TTC549 (cell line): Measurements from ENCODE around the gene NLE1.
"Not testable (repeated sequence)": the region's sequence is repeated elsewhere in the genome, so short reads cannot be mapped to it uniquely, and the experiment has no call there.

Experiments used
- FAIRE-seq: peaks from 2 replicates; lab custom pipeline; 2012; peaks lifted over from hg19 to GRCh38; lab: Jason Lieb, UNC

Gene NLE1

DNA sequence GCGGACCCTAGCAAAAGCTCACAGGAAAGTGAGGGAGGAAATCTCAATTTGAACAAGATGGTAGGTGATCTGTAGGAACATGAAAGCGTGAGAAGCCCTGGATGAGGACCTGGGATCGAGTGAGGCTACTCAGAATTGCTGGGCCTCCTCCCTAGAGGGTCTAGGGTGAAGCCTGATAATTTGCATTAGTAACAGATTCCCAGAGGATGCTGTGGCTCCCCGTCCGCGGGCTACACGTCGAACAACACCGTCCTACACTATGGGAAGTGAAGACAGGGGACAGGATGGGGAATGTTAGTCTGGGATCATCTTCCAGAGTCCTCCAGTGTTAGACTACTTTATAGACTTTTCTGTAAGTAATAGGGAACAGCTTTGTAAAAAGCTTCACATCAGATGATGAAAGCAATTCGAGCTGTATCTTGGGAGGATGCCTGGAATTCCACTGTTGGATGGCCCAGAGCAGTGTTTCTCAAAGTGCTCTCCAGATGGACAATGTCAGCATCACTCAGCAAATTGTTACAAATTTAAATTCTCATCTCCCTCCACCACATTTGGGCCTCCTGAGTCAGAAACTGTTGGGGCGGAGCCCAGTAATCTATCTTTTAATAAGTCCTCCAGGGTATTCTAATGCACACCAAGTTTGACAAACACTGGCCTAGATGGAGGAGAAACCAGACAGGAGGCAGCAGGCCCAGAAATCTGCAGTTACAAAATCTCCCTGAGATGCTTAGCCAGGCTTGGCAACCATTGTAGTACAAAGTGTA is 14.2 kb downstream of the NLE1 start:
- FAIRE-seq = no peak

DNA sequence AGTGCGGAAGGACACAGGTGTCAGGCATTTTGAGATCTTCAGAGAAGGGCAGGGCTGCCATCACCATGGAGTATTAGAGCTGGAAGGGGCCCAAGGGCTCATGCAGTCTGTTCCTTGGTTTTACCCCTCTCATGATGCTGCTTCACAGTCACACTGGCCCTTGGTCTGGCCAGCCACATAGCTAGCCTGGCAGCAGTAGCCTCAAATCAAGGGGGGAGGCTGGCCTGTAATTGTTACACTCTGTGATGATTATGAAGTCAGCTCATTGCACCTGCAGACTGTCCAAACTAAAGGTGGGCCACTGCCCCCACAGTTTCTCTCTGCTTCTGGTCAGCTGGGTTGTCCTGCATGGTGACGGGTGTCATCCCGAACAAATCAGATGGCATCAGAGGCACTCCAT is 20.8 kb downstream of the NLE1 start, which contains the start of gene FNDC8:
TSS of gene FNDC8 (plus strand) at position 301 of the 400 bp plus-strand sequence. CDS start at position 380, 79 bp downstream.
- no peak for FAIRE-seq

DNA sequence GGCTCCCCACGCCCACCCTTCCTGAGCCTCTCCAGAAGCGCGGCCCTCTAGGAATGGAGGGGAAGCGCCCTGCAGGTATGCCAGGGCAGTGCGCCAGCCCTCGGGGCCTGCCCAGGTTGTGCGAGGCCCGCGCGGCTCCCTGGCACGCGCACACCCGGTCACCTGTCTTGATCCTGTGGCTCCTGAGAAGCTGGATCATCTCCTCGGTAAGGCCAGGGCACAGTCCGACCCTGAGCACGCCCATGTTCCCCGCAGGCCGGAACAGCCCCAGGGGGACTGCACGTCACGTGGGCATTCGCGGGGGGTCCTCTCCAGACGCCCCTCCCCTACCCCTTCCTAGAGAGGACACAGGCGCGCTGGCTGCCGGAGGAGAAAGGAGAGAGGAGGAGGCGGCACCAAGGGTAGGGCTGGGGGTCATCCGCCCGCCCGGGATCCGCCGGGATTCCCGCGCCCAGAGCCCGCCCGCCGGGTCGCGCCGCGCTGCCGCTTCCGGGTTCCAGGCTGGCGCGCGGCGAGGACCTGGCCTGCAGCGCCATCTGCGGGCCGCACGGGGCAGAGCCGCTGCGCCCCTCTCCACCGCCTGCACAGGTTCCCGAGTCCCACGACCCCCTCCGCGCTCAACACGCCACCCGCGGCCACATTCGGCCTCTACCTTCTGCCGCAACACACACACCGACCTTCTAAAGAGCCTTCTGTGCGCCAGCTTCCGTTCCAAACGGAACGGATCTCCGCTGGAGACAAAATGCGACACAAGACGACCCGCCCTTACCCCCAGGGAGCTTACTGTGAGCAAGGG is 22.5 kb downstream of the NLE1 start, which contains the start of gene RAD51D:
TSS of gene RAD51D (minus strand) at position 491 of the 796 bp plus-strand sequence. CDS start at position 244, 247 bp downstream.
- FAIRE-seq = no peak

DNA sequence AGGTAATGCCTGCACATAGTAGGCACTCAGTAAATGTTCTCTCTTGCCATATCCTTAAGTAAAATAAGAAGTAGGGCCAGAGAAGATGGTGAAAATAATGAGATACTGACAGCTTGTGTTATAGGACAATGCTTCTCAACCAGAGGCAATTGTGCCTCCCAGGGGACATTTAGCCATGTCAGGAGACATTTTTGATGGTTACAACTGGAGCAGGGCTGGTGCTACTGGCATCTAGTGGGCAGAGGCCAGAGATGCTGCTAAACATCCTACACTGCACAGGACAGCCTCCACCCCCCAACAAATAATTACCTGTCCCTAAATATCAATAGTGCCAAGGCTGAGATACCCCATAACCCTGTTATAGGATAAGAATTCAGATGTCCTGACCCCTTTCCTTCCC is 24.1 kb downstream of the NLE1 start:
- FAIRE-seq = no peak

DNA sequence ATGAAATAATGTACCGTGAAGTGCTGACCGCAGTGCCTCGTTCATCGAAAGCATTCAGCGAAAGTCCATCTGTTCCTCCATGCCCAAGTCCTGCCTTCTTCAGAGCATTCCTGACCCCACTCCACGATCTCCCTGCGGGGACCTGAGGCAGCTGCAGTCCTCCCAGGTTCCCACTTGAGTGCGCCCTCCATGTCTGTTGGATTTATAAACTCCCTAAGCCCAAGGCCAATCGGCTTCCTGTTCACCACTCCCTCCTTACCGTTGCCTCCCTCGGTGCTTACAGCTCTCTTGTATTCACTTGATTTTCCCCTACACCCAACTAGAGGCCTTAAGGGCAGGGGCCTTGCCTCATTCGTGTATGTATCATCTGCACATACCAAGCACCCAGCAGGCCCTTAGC is 25.3 kb downstream of the NLE1 start:
- no peak for FAIRE-seq

DNA sequence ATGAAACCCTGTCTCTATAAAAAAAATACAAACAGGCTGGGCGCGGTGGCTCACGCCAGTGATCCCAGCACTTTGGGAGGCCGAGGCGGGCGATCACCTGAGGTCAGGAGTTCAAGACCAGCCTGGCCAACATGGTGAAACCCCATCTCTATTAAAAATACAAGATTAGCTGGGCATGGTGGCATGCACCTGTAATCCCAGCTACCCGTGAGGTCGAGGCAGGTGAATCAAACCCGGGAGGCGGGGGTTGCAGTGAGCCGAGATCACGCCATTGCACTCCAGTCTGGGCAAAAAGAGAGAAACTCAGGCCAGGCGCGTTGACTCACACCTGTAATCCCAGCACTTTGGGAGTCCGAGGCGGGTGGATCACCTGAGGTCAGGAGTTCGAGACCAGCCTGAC is 31.3 kb downstream of the NLE1 start:
- FAIRE-seq = not testable (repeated sequence)

DNA sequence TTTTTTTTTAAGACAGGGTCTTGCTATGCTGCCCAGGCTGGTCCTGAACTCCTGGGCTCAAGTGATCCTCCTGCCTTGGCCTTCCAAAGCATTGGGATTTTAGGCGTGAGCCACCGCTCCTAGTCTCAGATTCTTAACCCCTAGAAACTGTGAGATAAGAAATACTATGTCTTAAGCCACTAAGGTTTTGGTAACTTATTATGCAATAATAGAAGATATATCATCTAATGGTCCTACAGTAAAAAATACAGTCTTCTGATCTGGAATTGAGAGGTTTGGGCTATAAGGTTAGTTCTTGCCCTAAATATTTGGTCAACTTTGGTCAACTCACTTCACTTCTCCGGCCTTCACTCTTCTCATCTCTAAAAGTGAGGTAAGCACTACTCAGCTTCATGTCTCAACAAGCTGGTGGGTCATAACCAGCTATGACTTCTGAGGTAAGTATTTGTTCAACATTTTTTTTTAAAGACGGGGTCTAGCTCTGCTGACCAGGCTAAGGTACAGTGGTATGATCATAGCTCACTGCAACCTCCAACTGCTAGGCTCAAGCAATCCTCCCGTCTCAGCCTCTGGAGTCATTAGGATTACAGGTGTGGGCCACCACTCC is 37.2 kb downstream of the NLE1 start:
- no peak for FAIRE-seq

DNA sequence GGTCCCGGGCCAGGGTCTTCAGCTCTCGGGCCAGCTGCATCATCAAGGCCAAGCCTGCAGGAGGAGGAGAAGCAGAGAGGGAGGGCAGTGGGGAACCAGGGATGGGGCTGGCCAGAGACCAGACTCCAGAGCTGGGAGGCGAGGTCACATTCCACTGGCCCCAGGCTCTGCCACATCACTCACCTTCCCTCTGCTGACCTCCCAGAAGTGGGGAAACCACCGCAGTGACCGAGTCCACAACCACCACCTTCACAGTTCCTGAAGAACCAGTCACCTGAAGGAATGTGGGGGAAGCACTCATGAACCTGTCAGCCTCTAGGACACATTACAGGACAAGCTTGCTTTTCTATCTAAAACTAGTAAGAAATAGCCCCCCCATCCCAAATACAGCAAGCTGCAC is 38.8 kb downstream of the NLE1 start:
- FAIRE-seq = no peak

DNA sequence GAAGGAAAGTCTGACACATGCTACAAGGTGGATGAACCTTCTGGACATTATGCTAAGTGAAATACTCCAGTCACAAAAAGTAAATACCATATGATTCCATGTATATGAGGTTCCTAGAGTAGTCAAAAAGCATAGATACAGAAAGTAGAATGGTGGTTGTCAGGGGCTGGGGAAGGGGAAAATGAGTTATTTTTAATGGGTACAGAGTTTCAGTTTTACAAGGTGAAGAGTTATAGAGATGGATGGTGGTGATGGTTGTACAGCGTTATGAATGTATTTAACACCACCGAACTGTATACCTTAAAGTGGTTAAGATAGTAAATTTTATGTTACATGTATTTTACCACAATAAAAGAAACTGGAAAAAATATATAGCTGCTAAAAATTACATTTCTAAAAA is 40.4 kb downstream of the NLE1 start:
- FAIRE-seq = no peak

DNA sequence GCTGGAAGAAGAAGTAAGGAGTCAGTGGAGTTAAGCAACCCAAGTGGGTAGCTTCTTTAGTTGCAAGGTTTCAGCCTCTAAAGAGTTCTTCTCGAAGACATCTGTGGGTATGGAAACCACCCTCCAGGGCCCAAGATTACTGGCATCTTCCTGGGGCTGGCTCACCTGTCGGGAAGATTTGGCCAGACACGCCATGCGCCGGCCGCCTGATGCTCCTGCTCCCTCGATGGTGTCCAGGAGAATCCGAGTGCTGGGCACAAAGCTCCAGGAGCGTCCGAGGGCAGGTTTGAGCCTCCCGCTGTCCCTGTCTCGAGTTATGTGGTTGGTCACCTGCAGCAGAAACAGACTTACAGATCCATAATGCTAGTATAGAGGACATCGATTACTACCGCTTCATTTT is 41.1 kb downstream of the NLE1 start:
- no peak for FAIRE-seq

DNA sequence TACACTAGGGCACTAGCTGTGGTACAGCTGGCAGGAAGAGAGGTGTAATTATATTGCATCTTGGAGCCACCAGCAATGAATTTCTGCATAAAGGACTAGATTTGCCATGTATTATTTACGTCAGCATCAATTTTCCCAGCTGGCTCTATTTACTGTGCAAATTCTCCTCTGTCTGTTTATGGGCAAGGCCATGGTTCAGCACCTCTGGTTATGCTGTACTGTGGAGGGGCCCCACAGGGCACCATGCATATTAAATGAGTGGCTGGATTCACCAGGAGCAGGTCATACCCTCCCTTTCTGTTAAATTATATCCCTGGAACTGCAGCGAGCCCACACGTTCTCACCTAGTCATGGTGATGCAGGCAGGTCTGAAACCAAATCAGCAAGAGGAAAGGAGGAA is 42.2 kb downstream of the NLE1 start:
- no peak for FAIRE-seq

DNA sequence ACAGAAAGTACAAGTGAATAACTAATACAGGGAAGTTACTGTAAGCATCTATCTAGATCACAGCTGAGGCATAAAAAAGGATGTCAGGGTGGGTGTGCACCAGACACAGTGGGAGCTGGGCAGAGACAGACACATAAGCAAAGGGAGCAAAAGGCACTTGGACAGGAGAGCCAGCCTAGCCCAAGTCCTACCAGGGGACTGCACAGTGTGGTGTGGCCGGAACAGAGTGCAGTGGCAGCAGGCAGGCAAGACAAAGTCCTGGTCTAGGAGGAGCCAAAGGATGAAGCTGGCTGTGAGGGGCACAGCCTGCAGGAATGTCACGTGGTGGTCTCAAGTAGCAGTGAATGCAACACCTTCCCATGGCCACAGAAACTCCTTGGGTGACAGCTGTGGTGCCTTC is 44.3 kb downstream of the NLE1 start:
- no peak for FAIRE-seq

DNA sequence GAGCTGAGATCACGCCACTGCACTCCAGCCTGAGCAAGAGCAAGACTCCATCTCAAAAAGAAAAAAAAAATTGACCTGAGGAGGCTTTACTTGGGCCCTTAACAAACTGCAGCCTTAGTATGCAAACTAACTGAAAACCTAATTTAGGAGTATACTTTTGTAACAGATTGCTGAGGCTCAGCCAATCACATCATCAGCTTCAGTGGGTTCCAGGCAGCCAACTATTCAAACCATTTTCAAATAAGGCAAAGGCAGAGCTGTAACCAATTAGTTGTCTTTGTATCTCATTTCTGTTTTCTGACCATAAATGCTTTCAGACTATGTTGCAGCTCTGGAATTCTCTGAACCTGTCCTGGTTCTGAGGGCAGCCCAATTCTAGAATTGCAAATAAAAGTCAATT is 46.4 kb downstream of the NLE1 start:
- FAIRE-seq = no peak

DNA sequence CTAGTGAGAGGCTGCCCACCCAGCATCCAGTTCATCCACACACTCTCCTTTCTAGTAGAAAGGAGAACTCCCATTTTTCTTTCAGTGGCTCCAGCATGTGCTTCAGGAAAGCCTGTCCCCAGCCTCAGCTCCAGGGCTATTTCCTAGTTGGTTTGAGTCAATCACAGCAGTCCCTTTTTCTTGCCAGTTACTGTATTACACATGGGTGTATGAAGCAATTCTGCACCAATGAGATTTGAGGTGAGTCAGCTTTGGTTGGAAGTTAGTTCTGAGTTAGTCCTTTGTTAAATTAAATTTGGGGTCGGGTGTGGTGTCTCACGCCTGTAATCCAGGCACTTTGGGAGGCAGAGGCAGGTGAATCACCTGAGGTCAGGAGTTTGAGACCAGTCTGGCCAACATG is 47.2 kb downstream of the NLE1 start:
- no peak for FAIRE-seq

DNA sequence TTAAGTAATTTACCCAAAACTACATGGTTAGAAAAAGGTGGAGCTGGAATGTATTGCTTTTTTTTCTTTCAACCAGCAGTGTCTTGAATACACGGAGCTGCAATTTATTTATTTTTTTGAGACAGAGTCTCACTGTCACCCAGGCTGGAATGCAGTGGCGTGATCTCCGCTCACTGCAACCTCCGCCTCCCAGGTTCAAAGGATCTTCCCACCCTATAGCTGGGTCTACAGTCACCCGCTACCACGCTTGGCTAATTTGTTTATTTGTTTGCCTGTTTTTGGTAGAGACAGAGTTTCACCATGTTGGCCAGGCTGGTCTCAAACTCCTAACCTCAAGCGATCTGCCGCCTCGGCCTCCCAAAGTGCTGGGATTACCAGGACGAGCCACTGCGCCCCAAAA is 51.4 kb downstream of the NLE1 start:
- not testable (repeated sequence) for FAIRE-seq

DNA sequence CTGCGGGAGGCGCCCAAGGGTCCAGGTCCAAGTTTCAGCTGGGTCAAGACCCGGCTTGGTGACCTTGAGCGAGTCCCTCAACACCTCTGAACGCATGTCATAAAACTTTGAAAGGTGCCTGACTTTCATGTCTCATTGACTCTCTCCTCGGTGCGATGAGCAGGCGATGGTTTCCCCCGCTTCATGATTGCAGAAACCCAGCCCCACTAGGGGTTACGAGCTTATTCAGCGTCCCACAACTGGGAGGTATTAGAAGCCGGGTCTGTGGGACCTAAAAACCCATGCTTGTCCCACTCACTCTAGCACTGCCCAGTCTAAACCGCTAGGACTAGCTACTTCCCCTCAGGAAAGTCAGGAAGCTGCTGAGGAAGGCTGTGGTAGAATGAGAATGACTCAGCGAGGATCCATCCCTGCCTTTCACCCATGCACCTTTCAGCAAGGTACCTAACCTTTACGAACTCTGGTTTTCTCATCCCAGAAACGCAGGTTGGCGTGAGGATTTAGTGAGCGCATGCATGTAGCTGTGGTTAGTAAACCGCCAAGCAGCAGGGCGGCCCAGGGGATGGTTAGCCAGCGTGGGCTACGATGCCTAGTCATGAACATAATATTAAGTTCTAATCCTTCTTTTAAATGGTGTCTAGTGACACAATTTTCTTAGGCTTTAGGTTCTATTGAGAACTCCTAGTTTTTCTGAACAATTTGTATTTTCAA is 52.4 kb downstream of the NLE1 start:
- no peak for FAIRE-seq

DNA sequence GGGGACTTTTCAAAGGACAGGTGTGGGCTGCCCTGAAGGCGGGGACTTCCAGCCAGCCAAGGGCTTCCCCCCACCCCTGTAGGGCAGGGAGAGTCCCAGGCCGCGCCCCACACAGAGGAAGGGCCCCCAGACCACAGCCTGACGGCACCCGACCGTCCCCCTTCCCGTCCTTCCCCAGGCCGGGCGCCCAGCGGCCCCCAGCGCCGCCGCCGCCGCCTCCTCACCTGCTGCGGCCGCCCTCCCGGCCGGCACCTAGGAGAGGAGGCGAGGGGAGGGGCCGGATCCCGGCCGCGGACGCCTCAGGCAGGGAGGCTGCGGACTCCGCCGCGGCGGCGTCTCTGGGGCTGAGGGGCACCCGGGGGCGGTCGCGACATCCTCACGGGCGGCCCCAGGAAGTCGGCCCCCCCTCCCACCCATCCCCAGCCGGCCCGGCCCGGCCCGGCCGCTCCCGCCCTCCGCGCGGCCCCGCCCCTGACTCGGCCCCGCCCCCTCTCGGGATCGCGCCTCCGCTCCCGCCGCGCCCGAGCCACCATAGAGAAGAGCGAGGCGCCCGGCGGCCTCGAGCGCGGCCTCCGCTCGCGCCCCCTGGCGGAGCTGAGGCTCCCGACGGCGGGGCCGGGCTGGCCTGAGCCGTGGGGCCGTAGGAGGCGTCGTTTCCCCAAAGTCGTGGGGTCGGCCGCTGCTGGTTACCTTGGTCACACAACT is 53.1 kb downstream of the NLE1 start:
- FAIRE-seq = no peak

DNA sequence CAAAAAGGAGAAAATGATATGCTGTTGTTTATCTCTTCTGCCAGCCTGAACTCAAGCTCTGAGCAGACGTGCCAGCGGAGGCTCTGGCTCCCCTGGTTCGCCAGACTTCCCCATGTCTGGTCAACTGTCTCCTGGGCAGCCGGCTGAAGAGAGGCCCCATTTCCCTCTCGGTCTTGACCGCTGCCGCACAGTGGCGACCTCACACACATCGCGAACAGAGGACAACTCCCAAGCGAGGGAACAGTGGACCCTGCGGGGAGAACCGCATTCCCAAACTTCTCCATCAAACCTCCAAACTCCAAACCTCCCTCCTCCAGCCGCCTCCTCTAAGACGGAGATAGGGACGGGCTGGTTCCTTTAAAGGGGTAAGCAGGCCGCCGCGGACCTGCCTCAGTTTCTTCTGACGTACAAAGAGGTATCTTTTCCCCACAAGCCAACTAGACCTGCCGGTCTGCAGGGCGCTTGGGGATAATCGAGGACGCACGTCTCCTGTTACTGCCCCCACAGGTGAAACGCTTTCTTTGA is 53.7 kb downstream of the NLE1 start:
- no peak for FAIRE-seq

DNA sequence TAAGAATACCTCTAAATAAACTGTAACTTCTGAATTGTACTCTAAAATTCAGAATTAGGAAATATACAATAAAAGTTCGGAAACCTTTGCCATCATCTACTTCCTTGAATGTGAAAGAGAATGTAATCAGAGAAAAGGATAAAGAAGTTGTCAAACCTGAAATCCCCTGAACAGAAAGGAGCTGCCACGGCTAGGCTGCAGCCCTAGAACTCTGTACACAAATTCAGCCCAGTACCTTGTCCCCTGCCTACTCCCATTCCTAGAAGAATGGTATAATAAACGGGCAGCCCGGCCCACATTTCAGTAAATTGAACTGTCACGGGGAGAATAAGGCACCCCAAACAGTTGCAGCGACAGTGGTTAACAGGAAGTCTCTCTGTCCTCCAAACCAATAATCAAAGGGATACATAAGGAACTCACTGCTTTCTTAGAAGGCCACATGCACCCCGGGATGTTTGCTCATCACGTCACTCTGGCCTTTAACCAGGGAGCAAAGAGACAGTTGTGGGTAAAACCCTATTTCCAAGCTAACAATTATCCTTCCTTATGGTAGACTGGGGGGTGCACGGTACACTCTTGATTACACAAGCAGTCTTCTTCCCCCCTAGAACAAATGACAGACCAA is 54.3 kb downstream of the NLE1 start:
- no peak for FAIRE-seq

DNA sequence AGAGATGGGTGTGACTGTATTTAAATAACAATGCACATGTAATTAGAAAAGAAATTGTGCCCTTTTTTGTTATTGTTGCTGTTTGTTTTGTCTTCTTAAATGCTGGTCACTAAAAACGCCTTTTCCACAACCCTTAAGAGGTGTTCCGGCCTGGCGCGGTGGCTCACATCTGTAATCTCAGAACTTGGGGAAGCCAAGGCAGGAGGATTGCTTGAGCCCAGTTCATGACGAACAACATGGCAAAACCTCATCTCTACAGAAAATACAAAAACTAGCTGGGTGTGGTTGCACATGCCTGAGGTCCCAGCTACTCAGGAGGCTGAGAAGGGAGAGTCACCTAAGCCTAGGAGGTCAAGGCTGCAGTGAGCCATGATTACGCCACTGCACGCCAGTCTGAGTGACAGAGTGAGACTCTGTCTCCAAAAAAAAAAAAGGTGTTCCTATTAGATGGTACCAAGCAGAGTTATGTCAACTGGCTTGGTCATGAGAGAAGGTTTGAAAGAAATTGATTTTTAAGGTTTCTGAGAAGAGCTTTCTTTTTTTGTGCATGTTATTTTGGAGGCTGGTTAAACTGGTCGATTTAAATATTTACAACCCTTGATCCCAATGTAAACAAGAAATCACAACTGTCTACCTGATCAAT is 55.1 kb downstream of the NLE1 start:
- FAIRE-seq = no peak

DNA sequence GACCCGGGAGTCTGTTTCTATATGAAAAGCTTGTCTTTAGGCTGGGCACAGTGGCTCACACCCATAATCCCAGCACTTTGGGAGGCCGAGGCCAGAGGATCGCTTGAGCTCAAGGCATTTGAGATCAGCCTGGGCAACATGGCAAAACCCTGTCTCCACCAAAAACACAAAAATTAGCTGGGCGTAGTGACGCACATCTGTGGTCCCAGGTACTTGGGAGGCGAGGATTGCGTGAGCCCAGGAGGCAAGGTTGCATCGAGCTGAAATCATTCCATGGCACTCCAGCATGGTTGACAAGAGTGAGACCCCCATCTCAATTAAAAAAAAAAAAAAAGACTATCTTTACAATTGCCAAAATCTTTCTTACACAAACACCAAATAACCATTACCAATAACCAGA is 55.9 kb downstream of the NLE1 start:
- no peak for FAIRE-seq
